ENCODE results near the gene OXTR. TPM values are rescaled to one million over a fixed set of nuclear protein-coding genes. Genes with fewer than 3 reads are reported as not detected.
A peak's percentile ranks its signal among the peaks of the same experiment; 100 is the strongest.

OXTR gene
- total and polyA plus RNA-seq, 4 donors: 0.49 to 3.5 (median 1.9) TPM

GRCh38 chr3:8768364-8769087 lies 887 bp downstream of the OXTR start:
- no peak for TF ChIP-seq CTCF (IDR thresholded peaks at IDR 0.05; ENCODE audit: control extremely low read depth, extremely low read depth)
- DNase-seq: peak in 1 of 3 donors; percentile 11
- H3K4me3 ChIP-seq: no peak overlapping the region
- no peaks in the 10 kb centered on the region for H3K9me3 ChIP-seq (ENCODE audit: control insufficient read depth in 4 of 4, insufficient read depth in 3 of 4, low read length in 3 of 4)
- 4 to 8% methylated on average over 35 to 36 of the region's 36 CpGs for WGBS, 2 donors
- H3K4me1 ChIP-seq (ENCODE audit: control insufficient read depth in 5 of 5, insufficient read depth in 5 of 5, low read length in 5 of 5): peaks cover 0 to 26% (median 3%) of the 10 kb centered on the region in 5 donors
- no peak for ATAC-seq (ENCODE audit: insufficient read depth, low FRiP score)
- H3K27me3 ChIP-seq (ENCODE audit: control insufficient read depth in 3 of 3, insufficient read depth in 3 of 3, low read length in 2 of 3): peaks cover 15 to 53% (median 36%) of the 10 kb centered on the region in 3 donors
- H3K36me3 ChIP-seq (ENCODE audit: control insufficient read depth in 4 of 4, insufficient read depth in 4 of 4, low read length in 4 of 4): no peaks in the 10 kb centered on the region
- H3K27ac ChIP-seq (ENCODE audit: low read depth in 1 of 2, low read length in 1 of 2): no peak overlapping the region
- no peak overlapping the region for H3K9ac ChIP-seq (ENCODE audit: insufficient read depth in 1 of 2, low read length in 2 of 2)

- TF ChIP-seq CTCF (IDR thresholded peaks at IDR 0.05; ENCODE audit: control extremely low read depth, extremely low read depth): no peak
- Histone ChIP-seq H3K4me1 (ENCODE audit: control insufficient read depth in 5 of 5, insufficient read depth in 5 of 5, low read length in 5 of 5) (peaks cover 0 to 26% (median 3%) of the 10 kb centered on the region in 5 donors), H3K9ac (ENCODE audit: insufficient read depth in 1 of 2, low read length in 2 of 2) (no peak overlapping the region), H3K4me3 (no peak overlapping the region), H3K27me3 (ENCODE audit: control insufficient read depth in 3 of 3, insufficient read depth in 3 of 3, low read length in 2 of 3) (peaks cover 15 to 53% (median 36%) of the 10 kb centered on the region in 3 donors), H3K9me3 (ENCODE audit: control insufficient read depth in 4 of 4, insufficient read depth in 3 of 4, low read length in 3 of 4) (no peaks in the 10 kb centered on the region), H3K36me3 (ENCODE audit: control insufficient read depth in 4 of 4, insufficient read depth in 4 of 4, low read length in 4 of 4) (no peaks in the 10 kb centered on the region), H3K27ac (ENCODE audit: low read depth in 1 of 2, low read length in 1 of 2) (no peak overlapping the region)
- ATAC-seq (ENCODE audit: insufficient read depth, low FRiP score) (no peak), DNase-seq (peak; percentile 26 to 55 (median 41))
- WGBS, 2 donors: 4 to 8% methylated on average over 70 to 74 of the region's 74 CpGs
Observed at GRCh38 chr3:8767667-8768363, 1.6 kb downstream of the OXTR start.

- peak in 1 of 3 donors; percentile 38 for DNase-seq
- WGBS, 2 donors: 32 to 47% methylated on average over 37 of the region's 37 CpGs
- no peak for TF ChIP-seq CTCF (IDR thresholded peaks at IDR 0.05; ENCODE audit: control extremely low read depth, extremely low read depth)
Observed at GRCh38 chr3:8767256-8767666, 2.2 kb downstream of the OXTR start.

More at GRCh38 chr3:8767256-8767666, 2.2 kb downstream of the OXTR start:
- no peak for ATAC-seq (ENCODE audit: insufficient read depth, low FRiP score)
- no peaks in the 10 kb centered on the region for H3K9me3 ChIP-seq (ENCODE audit: control insufficient read depth in 4 of 4, insufficient read depth in 3 of 4, low read length in 3 of 4)
- H3K4me3 ChIP-seq: no peak overlapping the region
- peaks cover 0 to 26% (median 3%) of the 10 kb centered on the region in 5 donors for H3K4me1 ChIP-seq (ENCODE audit: control insufficient read depth in 5 of 5, insufficient read depth in 5 of 5, low read length in 5 of 5)
- H3K27ac ChIP-seq (ENCODE audit: low read depth in 1 of 2, low read length in 1 of 2): no peak overlapping the region
- peaks cover 15 to 53% (median 36%) of the 10 kb centered on the region in 3 donors for H3K27me3 ChIP-seq (ENCODE audit: control insufficient read depth in 3 of 3, insufficient read depth in 3 of 3, low read length in 2 of 3)
- H3K9ac ChIP-seq (ENCODE audit: insufficient read depth in 1 of 2, low read length in 2 of 2): no peak overlapping the region
- H3K36me3 ChIP-seq (ENCODE audit: control insufficient read depth in 4 of 4, insufficient read depth in 4 of 4, low read length in 4 of 4): no peaks in the 10 kb centered on the region

Measured in lung (tissue), 12 donors.